RPMI7951 (cell line): Measurements from ENCODE around the gene MAEA. TPM values are rescaled to one million over a fixed set of nuclear protein-coding genes. Genes with fewer than 3 reads are reported as not detected.
"Not testable (repeated sequence)": the region's sequence is repeated elsewhere in the genome, so short reads cannot be mapped to it uniquely, and the experiment has no call there.

Experiments
- DNase-seq: peaks from one replicate; pipeline ENCODE4 v3.0.0-alpha.2; 2012; ENCODE audit warnings: low read depth
- total RNA-seq: library from RNA; depleted of rRNA; stranded (reverse); fragments of >200 nt; shearing (Covaris generic); gene quantifications from 2 replicates; pipeline ENCODE4 v1.2.3, GENCODE V29; 2014

The MAEA gene
- total RNA-seq, 1 experiment from 2014 or later: 34.5 TPM

- no peak for DNase-seq
Observed at GRCh38 chr4:1334579-1334895, 44.8 kb downstream of the MAEA start.

GRCh38 chr4:1335193-1335883, 45.6 kb downstream of the MAEA start:
- not testable (repeated sequence) for DNase-seq

GRCh38 chr4:1336088-1336491, 46.4 kb downstream of the MAEA start:
- no peak for DNase-seq

GRCh38 chr4:1337376-1337831, 47.7 kb downstream of the MAEA start:
- DNase-seq: peak; percentile 15

- DNase-seq: no peak
Observed at GRCh38 chr4:1337951-1338751, 48.5 kb downstream of the MAEA start.

GRCh38 chr4:1338752-1339414, 49.2 kb downstream of the MAEA start:
- DNase-seq: no peak

- no peak for DNase-seq
Observed at GRCh38 chr4:1339489-1339888, 49.8 kb downstream of the MAEA start.

- no peak for DNase-seq
Observed at GRCh38 chr4:1340181-1340747, 50.6 kb downstream of the MAEA start.

GRCh38 chr4:1340861-1341260, 51.2 kb downstream of the MAEA start:
- no peak for DNase-seq

GRCh38 chr4:1342003-1342402, 52.3 kb downstream of the MAEA start:
- DNase-seq: no peak

GRCh38 chr4:1344696-1345095, 55.0 kb downstream of the MAEA start:
- DNase-seq: no peak

- DNase-seq: peak; percentile 52
Observed at GRCh38 chr4:1345903-1346780, 56.5 kb downstream of the MAEA start.

- DNase-seq: peak; percentile 97
Observed at GRCh38 chr4:1346781-1347409, 57.2 kb downstream of the MAEA start, which contains the start of gene UVSSA. Gene UVSSA, plus strand, starts transcription at chr4:1347208. Its CDS starts 884 bp downstream, at chr4:1348092.

- DNase-seq: peak; percentile 85
Observed at GRCh38 chr4:1347410-1347864, 57.7 kb downstream of the MAEA start.

GRCh38 chr4:1348014-1348513, 58.4 kb downstream of the MAEA start:
- DNase-seq: no peak

- DNase-seq: no peak
Observed at GRCh38 chr4:1348746-1349145, 59.1 kb downstream of the MAEA start.

GRCh38 chr4:1349359-1350168, 59.9 kb downstream of the MAEA start:
- no peak for DNase-seq

- no peak for DNase-seq
Observed at GRCh38 chr4:1350169-1350520, 60.5 kb downstream of the MAEA start.

GRCh38 chr4:1351854-1352566, 62.3 kb downstream of the MAEA start:
- peak; percentile 43 for DNase-seq
